Measurements from ENCODE around the gene MAP2K2.

DNA sequence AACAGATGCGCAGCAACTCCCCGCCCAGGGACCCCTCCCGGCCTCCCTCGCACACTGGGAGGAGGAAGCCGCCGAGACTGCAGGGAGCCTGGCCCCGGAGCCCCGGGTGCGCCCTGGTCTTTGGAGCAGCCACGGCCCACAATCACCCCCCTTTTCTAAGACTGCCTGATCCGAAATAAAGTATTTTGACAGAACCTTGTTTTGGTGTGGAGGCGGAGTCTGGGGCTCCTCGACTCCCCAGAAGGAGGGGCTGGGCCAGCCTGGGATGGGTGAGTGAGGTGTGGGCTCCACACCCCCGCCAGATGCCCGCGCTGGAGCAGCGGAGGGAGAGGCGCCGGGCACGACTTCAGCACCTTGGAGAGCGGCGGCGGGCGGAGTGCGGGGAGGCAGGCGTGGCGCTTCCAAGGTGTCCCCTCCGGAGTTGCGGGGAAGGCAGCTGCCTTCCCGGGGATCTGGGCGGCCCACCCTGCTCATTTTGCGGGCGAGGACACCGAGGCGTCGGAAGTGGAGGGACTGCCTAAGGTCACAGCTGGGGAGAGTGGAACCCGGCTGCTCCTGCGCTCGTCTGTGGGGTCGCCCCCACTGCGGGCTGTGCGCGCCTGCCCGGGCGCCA is 49.0 kb upstream of the MAP2K2 start:
- TF ChIP-seq EP300 (IDR thresholded peaks at IDR 0.05; ENCODE audit: low read depth) (no peak), CTCF (IDR thresholded peaks at IDR 0.05) (no peak)
